Measurements from ENCODE around the gene PDE11A.

GRCh38 chr2:178112202-178113152, 39.9 kb upstream of the PDE11A start, which contains the start of gene RBM45:
- peak; percentile 84 to 97 (median 94) for TF ChIP-seq CTCF (IDR thresholded peaks at IDR 0.05)
- no peak for TF ChIP-seq POLR2A (IDR thresholded peaks at IDR 0.05)
- TF ChIP-seq POLR2AphosphoS5 (IDR thresholded peaks at IDR 0.05): peak; percentile 53 to 69 (median 61)
